ENCODE results near the gene SPRR2F.
"Not testable (repeated sequence)": the region's sequence is repeated elsewhere in the genome, so short reads cannot be mapped to it uniquely, and the experiment has no call there.

- TF ChIP-seq EZH2 (IDR thresholded peaks at IDR 0.05; ENCODE audit: insufficient read depth, low read length); CTCF (IDR thresholded peaks at IDR 0.05; ENCODE audit: insufficient read depth, low read depth, low read length): not testable (repeated sequence)
Measured at GRCh38 chr1:153128688-153129087, 15.4 kb upstream of the SPRR2F start.

Measured in astrocyte (in vitro differentiated cells and primary cell).